ENCODE results near the gene SEC14L3. TPM values are rescaled to one million over a fixed set of nuclear protein-coding genes. Genes with fewer than 3 reads are reported as not detected.

The SEC14L3 gene
- not detected for total RNA-seq

- CTCF ChIA-PET: interaction anchor here (1.3 to 1.4 kb wide), 2 partner anchors 13 to 14 kb away, joined by 4 read pairs; no protein-coding TSS in a partner anchor
- Mint-ChIP-seq H3K27ac (no peak within 1 kb of the TSS), H3K4me1 (peaks cover 18% of the 10 kb centered on the region), H3K9me3 (ENCODE audit: low read depth) (no peaks in the 10 kb centered on the region), H3K27me3 (peaks cover 22% of the 10 kb centered on the region), H3K36me3 (no peaks in the 10 kb centered on the region), H3K4me3 (no peak within 1 kb of the TSS)
- DNase-seq (no peak), ATAC-seq (no peak)
Measured at GRCh38 chr22:30471616-30472318, at the start of gene SEC14L3. Gene SEC14L3 (minus strand): TSS chr22:30472017. CDS start chr22:30471958, 59 bp downstream.

GRCh38 chr22:30519842-30520425 lies 48.1 kb upstream of the SEC14L3 start:
- Mint-ChIP-seq H3K36me3 (no peaks in the 10 kb centered on the region), H3K4me1 (no peaks in the 10 kb centered on the region), H3K27ac (no peak overlapping the region), H3K4me3 (no peak overlapping the region), H3K27me3 (peaks cover 18% of the 10 kb centered on the region), H3K9me3 (ENCODE audit: low read depth) (no peaks in the 10 kb centered on the region)
- DNase-seq: no peak
- ATAC-seq: no peak
- CTCF ChIA-PET: no interaction called here

- no peaks in the 10 kb centered on the region for H3K9me3 Mint-ChIP-seq (ENCODE audit: low read depth)
- no peak overlapping the region for H3K4me3 Mint-ChIP-seq
- CTCF ChIA-PET: no interaction called here
- ATAC-seq (no peak), DNase-seq (no peak)
- H3K27me3 Mint-ChIP-seq: peaks cover 10% of the 10 kb centered on the region
- H3K36me3 Mint-ChIP-seq: no peaks in the 10 kb centered on the region
- no peak overlapping the region for H3K27ac Mint-ChIP-seq
- no peaks in the 10 kb centered on the region for H3K4me1 Mint-ChIP-seq
Measured at GRCh38 chr22:30516731-30517130, 44.9 kb upstream of the SEC14L3 start.

DNA sequence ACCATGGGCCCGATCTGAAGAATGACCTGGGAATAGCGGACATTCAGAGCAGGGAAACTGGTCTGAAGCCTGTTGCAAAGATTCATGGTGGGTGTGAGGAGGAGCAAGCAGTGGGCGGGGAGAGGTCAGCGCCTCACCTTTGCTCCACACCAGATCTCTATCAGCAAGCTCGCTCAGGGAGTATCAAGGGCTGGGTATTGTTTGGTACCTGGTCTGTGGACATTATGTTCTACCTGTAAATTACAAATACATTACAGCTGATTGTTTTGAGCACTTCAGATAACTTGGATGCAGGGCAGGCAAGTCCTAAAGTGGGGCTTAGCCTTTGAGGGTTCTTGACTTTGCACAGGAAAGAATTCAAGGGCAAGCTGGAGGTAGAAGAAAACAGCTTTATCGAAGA lies 44.5 kb upstream of the SEC14L3 start:
- Mint-ChIP-seq H3K4me1 (no peaks in the 10 kb centered on the region), H3K9me3 (ENCODE audit: low read depth) (no peaks in the 10 kb centered on the region)
- CTCF ChIA-PET: no interaction called here

GRCh38 chr22:30514252-30514651 lies 42.4 kb upstream of the SEC14L3 start:
- H3K4me1 Mint-ChIP-seq: no peaks in the 10 kb centered on the region
- ATAC-seq (no peak), DNase-seq (no peak)
- no peak overlapping the region for H3K27ac Mint-ChIP-seq
- no peak overlapping the region for H3K4me3 Mint-ChIP-seq
- peaks cover 16% of the 10 kb centered on the region for H3K27me3 Mint-ChIP-seq
- no peaks in the 10 kb centered on the region for H3K36me3 Mint-ChIP-seq
- H3K9me3 Mint-ChIP-seq (ENCODE audit: low read depth): no peaks in the 10 kb centered on the region
- CTCF ChIA-PET: no interaction called here

More for the DNA sequence above, 44.5 kb upstream of the SEC14L3 start:
- peaks cover 10% of the 10 kb centered on the region for H3K27me3 Mint-ChIP-seq
- no peak for ATAC-seq
- no peaks in the 10 kb centered on the region for H3K36me3 Mint-ChIP-seq
- H3K27ac Mint-ChIP-seq: no peak overlapping the region
- no peak overlapping the region for H3K4me3 Mint-ChIP-seq
- no peak for DNase-seq

- CTCF ChIA-PET: interaction anchor here (0.7 kb wide), 1 partner anchor 328 kb away, joined by 4 read pairs; no protein-coding TSS in a partner anchor
- no peaks in the 10 kb centered on the region for H3K9me3 Mint-ChIP-seq (ENCODE audit: low read depth)
- peaks cover 15% of the 10 kb centered on the region for H3K27me3 Mint-ChIP-seq
- no peak overlapping the region for H3K4me3 Mint-ChIP-seq
- DNase-seq: no peak
- no peaks in the 10 kb centered on the region for H3K4me1 Mint-ChIP-seq
- H3K27ac Mint-ChIP-seq: no peak overlapping the region
- H3K36me3 Mint-ChIP-seq: no peaks in the 10 kb centered on the region
- no peak for ATAC-seq
Measured at GRCh38 chr22:30513462-30513861, 41.6 kb upstream of the SEC14L3 start.

DNA sequence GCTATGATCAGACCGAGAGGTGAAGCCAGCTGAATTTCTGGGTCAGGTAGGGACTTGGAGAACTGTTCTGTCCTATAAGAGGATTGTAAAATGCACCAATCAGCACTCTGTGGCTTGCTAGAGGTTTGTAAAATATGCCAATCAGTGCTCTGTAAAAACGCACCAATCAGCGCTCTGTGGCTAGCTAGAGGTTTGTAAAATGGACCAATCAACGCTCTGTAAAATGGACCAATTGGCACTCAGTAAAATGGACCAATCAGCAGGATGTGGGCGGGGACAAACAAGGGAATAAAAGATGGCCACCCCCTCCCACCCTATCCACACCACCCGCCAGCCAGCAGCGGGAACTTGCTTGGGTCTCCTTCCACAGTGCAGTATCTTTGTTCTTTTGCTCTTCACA lies 40.1 kb upstream of the SEC14L3 start:
- no peak overlapping the region for H3K4me3 Mint-ChIP-seq
- H3K9me3 Mint-ChIP-seq (ENCODE audit: low read depth): no peaks in the 10 kb centered on the region
- CTCF ChIA-PET: interaction anchor here (1.1 kb wide), 1 partner anchor 14 kb away, joined by 3 read pairs; no protein-coding TSS in a partner anchor

DNA sequence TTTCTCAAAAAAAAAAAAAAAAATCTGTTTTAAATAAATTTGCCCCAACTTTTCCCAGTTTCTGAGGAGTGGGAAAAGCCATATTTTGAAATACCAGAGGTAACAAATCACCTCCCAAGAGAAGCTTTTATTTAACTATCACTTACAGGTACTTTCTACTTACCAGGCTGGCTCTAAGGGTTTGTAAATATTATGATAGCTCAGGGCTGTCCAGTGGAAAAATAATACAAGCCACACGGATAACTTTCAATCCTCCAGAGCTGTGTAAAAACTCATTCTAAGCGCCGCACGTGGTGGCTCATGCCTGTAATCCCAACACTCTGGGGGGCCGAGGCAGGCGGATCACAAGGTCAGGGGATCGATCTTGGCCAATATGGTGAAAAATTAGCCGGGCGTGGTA lies 39.3 kb upstream of the SEC14L3 start:
- CTCF ChIA-PET: interaction anchor here (0.7 to 1.1 kb wide), 3 partner anchors 13 to 1116 kb away, joined by 3 read pairs; no protein-coding TSS in a partner anchor
- Mint-ChIP-seq H3K4me1 (no peaks in the 10 kb centered on the region), H3K4me3 (no peak overlapping the region), H3K9me3 (ENCODE audit: low read depth) (no peaks in the 10 kb centered on the region), H3K36me3 (no peaks in the 10 kb centered on the region), H3K27me3 (peaks cover 15% of the 10 kb centered on the region), H3K27ac (no peak overlapping the region)
- no peak for DNase-seq
- ATAC-seq: no peak

More for the DNA sequence above, 40.1 kb upstream of the SEC14L3 start:
- Mint-ChIP-seq H3K27me3 (peaks cover 15% of the 10 kb centered on the region), H3K27ac (no peak overlapping the region), H3K4me1 (no peaks in the 10 kb centered on the region), H3K36me3 (no peaks in the 10 kb centered on the region)
- no peak for DNase-seq
- ATAC-seq: no peak

- Mint-ChIP-seq H3K36me3 (no peaks in the 10 kb centered on the region), H3K9me3 (ENCODE audit: low read depth) (no peaks in the 10 kb centered on the region), H3K4me1 (no peaks in the 10 kb centered on the region), H3K4me3 (no peak overlapping the region), H3K27ac (no peak overlapping the region), H3K27me3 (peaks cover 32% of the 10 kb centered on the region)
- DNase-seq: no peak
- CTCF ChIA-PET: no interaction called here
- ATAC-seq: no peak
Measured at GRCh38 chr22:30508216-30508615, 36.4 kb upstream of the SEC14L3 start.

- Mint-ChIP-seq H3K27me3 (peaks cover 35% of the 10 kb centered on the region), H3K4me1 (no peaks in the 10 kb centered on the region), H3K9me3 (ENCODE audit: low read depth) (no peaks in the 10 kb centered on the region), H3K36me3 (no peaks in the 10 kb centered on the region), H3K27ac (no peak overlapping the region), H3K4me3 (no peak overlapping the region)
- CTCF ChIA-PET: no interaction called here
- no peak for DNase-seq
- ATAC-seq: no peak
Measured at GRCh38 chr22:30507670-30508069, 35.9 kb upstream of the SEC14L3 start.

GRCh38 chr22:30506507-30506968 lies 34.7 kb upstream of the SEC14L3 start:
- CTCF ChIA-PET: no interaction called here
- Mint-ChIP-seq H3K27me3 (peaks cover 35% of the 10 kb centered on the region), H3K27ac (no peak overlapping the region), H3K9me3 (ENCODE audit: low read depth) (no peaks in the 10 kb centered on the region), H3K36me3 (no peaks in the 10 kb centered on the region), H3K4me3 (no peak overlapping the region), H3K4me1 (no peaks in the 10 kb centered on the region)
- DNase-seq (no peak), ATAC-seq (no peak)

DNA sequence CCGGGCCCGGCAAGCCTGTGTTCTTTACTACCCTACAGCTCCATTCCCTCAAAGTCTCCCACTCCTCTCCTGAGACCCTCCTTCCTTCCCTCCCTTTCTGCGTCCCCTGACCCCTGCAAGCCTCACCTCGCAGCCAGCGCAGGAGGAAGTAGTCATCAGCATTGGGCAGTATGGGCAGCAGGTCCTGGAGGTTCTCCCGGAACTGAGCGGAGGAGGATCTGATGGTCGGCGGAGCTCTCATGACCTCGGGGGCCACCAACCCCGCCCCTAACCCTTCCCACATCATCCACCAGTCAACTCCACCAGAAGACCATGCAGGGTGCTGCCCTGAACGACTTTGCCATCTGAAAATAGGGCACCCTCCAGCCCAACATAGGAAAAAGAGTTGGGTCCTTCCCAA lies 31.7 kb upstream of the SEC14L3 start:
- H3K4me3 Mint-ChIP-seq: no peak overlapping the region
- CTCF ChIA-PET: no interaction called here
- H3K4me1 Mint-ChIP-seq: no peaks in the 10 kb centered on the region
- H3K27ac Mint-ChIP-seq: no peak overlapping the region
- peaks cover 35% of the 10 kb centered on the region for H3K27me3 Mint-ChIP-seq
- no peaks in the 10 kb centered on the region for H3K9me3 Mint-ChIP-seq (ENCODE audit: low read depth)
- no peak for DNase-seq
- H3K36me3 Mint-ChIP-seq: no peaks in the 10 kb centered on the region
- no peak for ATAC-seq

- CTCF ChIA-PET: no interaction called here
- no peak overlapping the region for H3K4me3 Mint-ChIP-seq
- no peak for ATAC-seq
- H3K4me1 Mint-ChIP-seq: no peaks in the 10 kb centered on the region
- H3K27me3 Mint-ChIP-seq: peaks cover 35% of the 10 kb centered on the region
- H3K36me3 Mint-ChIP-seq: no peaks in the 10 kb centered on the region
- no peaks in the 10 kb centered on the region for H3K9me3 Mint-ChIP-seq (ENCODE audit: low read depth)
- DNase-seq: no peak
- H3K27ac Mint-ChIP-seq: no peak overlapping the region
Measured at GRCh38 chr22:30502911-30503310, 31.1 kb upstream of the SEC14L3 start.

DNA sequence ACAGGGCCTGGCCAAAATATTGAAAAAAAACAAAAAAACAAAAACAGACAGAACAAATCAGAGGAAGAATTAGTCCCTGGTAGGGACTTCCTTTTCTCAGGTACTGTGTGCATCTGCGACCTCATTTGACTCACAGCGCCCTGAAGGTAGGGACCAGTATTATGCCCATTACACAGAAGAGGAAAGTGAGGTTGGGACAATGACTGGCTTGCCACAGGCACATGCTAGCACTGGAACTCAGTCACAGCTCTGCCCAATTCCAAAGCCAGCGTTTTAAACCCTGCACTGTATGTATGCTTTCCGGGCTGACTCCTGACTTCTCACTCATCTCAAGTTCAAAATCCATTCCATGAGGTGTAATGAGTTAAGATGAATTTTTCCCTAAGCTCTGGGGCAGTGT lies 30.3 kb upstream of the SEC14L3 start:
- CTCF ChIA-PET: no interaction called here
- H3K27me3 Mint-ChIP-seq: peaks cover 38% of the 10 kb centered on the region
- H3K4me1 Mint-ChIP-seq: no peaks in the 10 kb centered on the region
- H3K4me3 Mint-ChIP-seq: no peak overlapping the region
- DNase-seq (no peak), ATAC-seq (no peak)
- H3K36me3 Mint-ChIP-seq: no peaks in the 10 kb centered on the region
- H3K27ac Mint-ChIP-seq: no peak overlapping the region
- H3K9me3 Mint-ChIP-seq (ENCODE audit: low read depth): no peaks in the 10 kb centered on the region

All from activated CD8-positive, alpha-beta memory T cell treated with anti-CD3 and anti-CD28 coated beads, Interleukin-2, amount 10 ng/mL, durations not matched to agents 7 days and 5 days (primary cell).